RWPE1 (cell line): Measurements from ENCODE around the gene IFNA8.

Experiments used
- CTCF ChIA-PET: fragments of 350-600 bp; sonication (Branson Sonifier 250); formaldehyde crosslinking; extraction: SDS; loops from one replicate; lab custom pipeline; 2021; lab: Yijun Ruan, JAX
- POLR2A ChIA-PET: fragments of 400-600 bp; formaldehyde crosslinking; extraction: SDS; loops from one replicate; lab custom pipeline; 2020; ENCODE audit warnings: antibody characterized with exemption; ENCODE audit not compliant: low non-redundant PET; lab: Yijun Ruan, JAX
- DNase-seq: peaks from one replicate; pipeline ENCODE4 v3.0.0; 2012; ENCODE audit warnings: low spot score
- H3K27ac ChIP-seq: fragments of 450-650 bp; 2 replicates; pipeline ENCODE4 v1.5.1; 2017
- TF ChIP-seq, protein P1 (sequence below): fragments of 450-650 bp; conservative IDR thresholded peaks from 2 replicates; pipeline ENCODE4 v1.5.1; 2017; ENCODE audit warnings: low read depth, mild to moderate bottlenecking

IFNA8 gene

GRCh38 chr9:21455320-21455719 is 46.4 kb downstream of the IFNA8 start:
- DNase-seq: peak; percentile 33
- CTCF ChIA-PET: interaction anchor here (0.6 kb wide), 1 partner anchor 219 kb away, joined by 3 read pairs; no protein-coding TSS in a partner anchor
- POLR2A ChIA-PET: no interaction called here

More at GRCh38 chr9:21455320-21455719, 46.4 kb downstream of the IFNA8 start:
- H3K27ac ChIP-seq: no peak overlapping the region
- TF ChIP-seq, protein P1, sequence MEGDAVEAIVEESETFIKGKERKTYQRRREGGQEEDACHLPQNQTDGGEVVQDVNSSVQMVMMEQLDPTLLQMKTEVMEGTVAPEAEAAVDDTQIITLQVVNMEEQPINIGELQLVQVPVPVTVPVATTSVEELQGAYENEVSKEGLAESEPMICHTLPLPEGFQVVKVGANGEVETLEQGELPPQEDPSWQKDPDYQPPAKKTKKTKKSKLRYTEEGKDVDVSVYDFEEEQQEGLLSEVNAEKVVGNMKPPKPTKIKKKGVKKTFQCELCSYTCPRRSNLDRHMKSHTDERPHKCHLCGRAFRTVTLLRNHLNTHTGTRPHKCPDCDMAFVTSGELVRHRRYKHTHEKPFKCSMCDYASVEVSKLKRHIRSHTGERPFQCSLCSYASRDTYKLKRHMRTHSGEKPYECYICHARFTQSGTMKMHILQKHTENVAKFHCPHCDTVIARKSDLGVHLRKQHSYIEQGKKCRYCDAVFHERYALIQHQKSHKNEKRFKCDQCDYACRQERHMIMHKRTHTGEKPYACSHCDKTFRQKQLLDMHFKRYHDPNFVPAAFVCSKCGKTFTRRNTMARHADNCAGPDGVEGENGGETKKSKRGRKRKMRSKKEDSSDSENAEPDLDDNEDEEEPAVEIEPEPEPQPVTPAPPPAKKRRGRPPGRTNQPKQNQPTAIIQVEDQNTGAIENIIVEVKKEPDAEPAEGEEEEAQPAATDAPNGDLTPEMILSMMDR: peak; percentile 46
